Measurements from ENCODE around the gene H2BK1. TPM values are rescaled to one million over a fixed set of nuclear protein-coding genes. Genes with fewer than 3 reads are reported as not detected.

Gene H2BK1
- under 1 TPM in 1 of 2 experiments, not detected in 1; 0.76 TPM for total RNA-seq

GRCh38 chr7:151210087-151210854 lies at the start of gene H2BK1:
TSS of gene H2BK1 (minus strand) at chr7:151210488. CDS start at chr7:151210318, 170 bp downstream.
- DNase-seq (no peak), ATAC-seq (no peak)
- ChIA-PET POLR2A (interaction anchor here (1.8 kb wide), 1 partner anchor 22 kb away, joined by 6 read pairs; the partner anchor contains the start of gene CHPF2), CTCF (no interaction called here)
- Mint-ChIP-seq H3K9me3 (ENCODE audit: insufficient read depth) (no peaks in the 10 kb centered on the region), H3K27ac (peak within 1 kb of the TSS; percentile 21), H3K4me3 (no peak within 1 kb of the TSS), H3K4me1 (ENCODE audit: low read depth) (peaks cover 28% of the 10 kb centered on the region), H3K27me3 (ENCODE audit: low read depth) (peaks cover 6% of the 10 kb centered on the region), H3K36me3 (ENCODE audit: low read depth) (peaks cover 21% of the 10 kb centered on the region)

- ATAC-seq, result no peak
Measured at GRCh38 chr7:151257990-151258389, 47.7 kb upstream of the H2BK1 start.

GRCh38 chr7:151256410-151257045 lies 46.2 kb upstream of the H2BK1 start:
- Mint-ChIP-seq H3K36me3 (ENCODE audit: low read depth) (no peaks in the 10 kb centered on the region), H3K27ac (no peak overlapping the region), H3K9me3 (ENCODE audit: insufficient read depth) (no peaks in the 10 kb centered on the region), H3K4me1 (ENCODE audit: low read depth) (peaks cover 2% of the 10 kb centered on the region), H3K27me3 (ENCODE audit: low read depth) (peaks cover 33% of the 10 kb centered on the region), H3K4me3 (no peak overlapping the region)
- DNase-seq (no peak), ATAC-seq (no peak)
- CTCF ChIA-PET, result interaction anchor here (2.0 kb wide), 1 partner anchor 11 kb away, joined by 5 read pairs; no protein-coding TSS in a partner anchor
- POLR2A ChIA-PET, result interaction anchor here (0.6 kb wide), 2 partner anchors 10 to 220 kb away, joined by 3 read pairs; no protein-coding TSS in a partner anchor

More at GRCh38 chr7:151257990-151258389, 47.7 kb upstream of the H2BK1 start:
- Mint-ChIP-seq H3K9me3 (ENCODE audit: insufficient read depth) (no peaks in the 10 kb centered on the region), H3K4me3 (no peak overlapping the region), H3K36me3 (ENCODE audit: low read depth) (no peaks in the 10 kb centered on the region), H3K4me1 (ENCODE audit: low read depth) (no peaks in the 10 kb centered on the region), H3K27me3 (ENCODE audit: low read depth) (peaks cover 25% of the 10 kb centered on the region), H3K27ac (no peak overlapping the region)
- POLR2A ChIA-PET, result no interaction called here
- DNase-seq, result no peak
- CTCF ChIA-PET, result no interaction called here

- Mint-ChIP-seq H3K27me3 (ENCODE audit: low read depth) (peaks cover 40% of the 10 kb centered on the region), H3K4me1 (ENCODE audit: low read depth) (peaks cover 7% of the 10 kb centered on the region), H3K27ac (no peak overlapping the region), H3K4me3 (no peak overlapping the region), H3K9me3 (ENCODE audit: insufficient read depth) (no peaks in the 10 kb centered on the region), H3K36me3 (ENCODE audit: low read depth) (no peaks in the 10 kb centered on the region)
- DNase-seq (no peak), ATAC-seq (no peak)
- ChIA-PET CTCF (interaction anchor here (1.1 kb wide), 1 partner anchor 56 kb away, joined by 3 read pairs; no protein-coding TSS in a partner anchor), POLR2A (no interaction called here)
Measured at GRCh38 chr7:151255390-151255789, 45.1 kb upstream of the H2BK1 start.

- H3K27me3 Mint-ChIP-seq (ENCODE audit: low read depth), result peaks cover 46% of the 10 kb centered on the region
Measured at GRCh38 chr7:151254851-151255250, 44.6 kb upstream of the H2BK1 start.

GRCh38 chr7:151254316-151254715 lies 44.0 kb upstream of the H2BK1 start:
- H3K36me3 Mint-ChIP-seq (ENCODE audit: low read depth), result no peaks in the 10 kb centered on the region
- H3K9me3 Mint-ChIP-seq (ENCODE audit: insufficient read depth), result no peaks in the 10 kb centered on the region
- DNase-seq, result no peak
- no peak overlapping the region for H3K4me3 Mint-ChIP-seq
- ATAC-seq, result no peak
- POLR2A ChIA-PET, result no interaction called here
- H3K27ac Mint-ChIP-seq, result no peak overlapping the region
- H3K4me1 Mint-ChIP-seq (ENCODE audit: low read depth), result peaks cover 10% of the 10 kb centered on the region
- CTCF ChIA-PET, result no interaction called here
- H3K27me3 Mint-ChIP-seq (ENCODE audit: low read depth), result peaks cover 49% of the 10 kb centered on the region

More at GRCh38 chr7:151254851-151255250, 44.6 kb upstream of the H2BK1 start:
- Mint-ChIP-seq H3K36me3 (ENCODE audit: low read depth) (no peaks in the 10 kb centered on the region), H3K4me1 (ENCODE audit: low read depth) (peaks cover 7% of the 10 kb centered on the region), H3K4me3 (no peak overlapping the region), H3K27ac (no peak overlapping the region), H3K9me3 (ENCODE audit: insufficient read depth) (no peaks in the 10 kb centered on the region)
- DNase-seq (no peak), ATAC-seq (no peak)
- ChIA-PET CTCF (interaction anchor here (1.1 kb wide), 1 partner anchor 57 kb away, joined by 3 read pairs; no protein-coding TSS in a partner anchor), POLR2A (no interaction called here)

GRCh38 chr7:151252961-151253711 lies 42.8 kb upstream of the H2BK1 start:
- CTCF ChIA-PET, result interaction anchor here (1.3 to 1.5 kb wide), 2 partner anchors 9 to 85 kb away, joined by 3 to 5 read pairs; no protein-coding TSS in a partner anchor
- Mint-ChIP-seq H3K4me3 (no peak overlapping the region), H3K27me3 (ENCODE audit: low read depth) (peaks cover 55% of the 10 kb centered on the region), H3K27ac (no peak overlapping the region), H3K9me3 (ENCODE audit: insufficient read depth) (no peaks in the 10 kb centered on the region), H3K4me1 (ENCODE audit: low read depth) (peaks cover 15% of the 10 kb centered on the region), H3K36me3 (ENCODE audit: low read depth) (no peaks in the 10 kb centered on the region)
- no peak for ATAC-seq
- POLR2A ChIA-PET, result no interaction called here
- no peak for DNase-seq

- no peak for ATAC-seq
- POLR2A ChIA-PET, result no interaction called here
- Mint-ChIP-seq H3K27ac (no peak overlapping the region), H3K4me1 (ENCODE audit: low read depth) (peaks cover 18% of the 10 kb centered on the region), H3K9me3 (ENCODE audit: insufficient read depth) (no peaks in the 10 kb centered on the region), H3K36me3 (ENCODE audit: low read depth) (no peaks in the 10 kb centered on the region), H3K27me3 (ENCODE audit: low read depth) (peaks cover 60% of the 10 kb centered on the region), H3K4me3 (no peak overlapping the region)
- CTCF ChIA-PET, result interaction anchor here (0.9 to 1.5 kb wide), 3 partner anchors 9 to 84 kb away, joined by 3 to 5 read pairs (median 3); no protein-coding TSS in a partner anchor
- no peak for DNase-seq
Measured at GRCh38 chr7:151252561-151252835, 42.2 kb upstream of the H2BK1 start.

- ChIA-PET CTCF (interaction anchor here (0.9 to 1.5 kb wide), 4 partner anchors 8 to 84 kb away, joined by 3 to 5 read pairs (median 3); no protein-coding TSS in a partner anchor), POLR2A (no interaction called here)
- Mint-ChIP-seq H3K36me3 (ENCODE audit: low read depth) (no peaks in the 10 kb centered on the region), H3K27me3 (ENCODE audit: low read depth) (peaks cover 66% of the 10 kb centered on the region), H3K4me3 (no peak overlapping the region), H3K9me3 (ENCODE audit: insufficient read depth) (no peaks in the 10 kb centered on the region), H3K27ac (no peak overlapping the region), H3K4me1 (ENCODE audit: low read depth) (peaks cover 18% of the 10 kb centered on the region)
- ATAC-seq (peak; percentile 24), DNase-seq (no peak)
Measured at GRCh38 chr7:151251689-151252560, 41.6 kb upstream of the H2BK1 start.

GRCh38 chr7:151251328-151251688 lies 41.0 kb upstream of the H2BK1 start:
- Mint-ChIP-seq H3K4me3 (no peak overlapping the region), H3K4me1 (ENCODE audit: low read depth) (peaks cover 21% of the 10 kb centered on the region), H3K27ac (no peak overlapping the region), H3K27me3 (ENCODE audit: low read depth) (peaks cover 72% of the 10 kb centered on the region), H3K36me3 (ENCODE audit: low read depth) (no peaks in the 10 kb centered on the region), H3K9me3 (ENCODE audit: insufficient read depth) (no peaks in the 10 kb centered on the region)
- ChIA-PET POLR2A (no interaction called here), CTCF (interaction anchor here (1.2 to 1.4 kb wide), 3 partner anchors 28 to 128 kb away, joined by 3 to 6 read pairs (median 3); no protein-coding TSS in a partner anchor)
- no peak for ATAC-seq
- DNase-seq, result no peak
